C4-2B (cell line): Measurements from ENCODE around the gene SLC39A8.

ENCODE experiments used
- H3K27ac ChIP-seq: fragments of 450-650 bp; 2 replicates; pipeline ENCODE4 v1.5.1; 2017
- CTCF ChIP-seq: fragments of 450-650 bp; conservative IDR thresholded peaks from 2 replicates; pipeline ENCODE4 v1.5.1; 2017; ENCODE audit warnings: mild to moderate bottlenecking
- ZFX ChIP-seq: fragments of 450-650 bp; IDR thresholded peaks from 2 replicates; pipeline ENCODE4 v1.6.1; 2017

Gene SLC39A8

GRCh38 chr4:102350634-102351033 lies 5.4 kb upstream of the SLC39A8 start:
- TF ChIP-seq CTCF (no peak), ZFX (no peak)
- no peak overlapping the region for H3K27ac ChIP-seq

- no peak overlapping the region for H3K27ac ChIP-seq
- TF ChIP-seq ZFX (no peak), CTCF (no peak)
Observed at GRCh38 chr4:102348701-102349100, 3.4 kb upstream of the SLC39A8 start.

GRCh38 chr4:102345795-102346100 lies 466 bp upstream of the SLC39A8 start:
- H3K27ac ChIP-seq, result peak overlapping the region; percentile 99

GRCh38 chr4:102344520-102344953 lies 745 bp downstream of the SLC39A8 start:
- H3K27ac ChIP-seq, result peak overlapping the region; percentile 99
- no peak for TF ChIP-seq CTCF
- TF ChIP-seq ZFX, result peak; percentile 73; the same call in 1 of the 2 replicates

More at GRCh38 chr4:102345795-102346100, 466 bp upstream of the SLC39A8 start:
- TF ChIP-seq ZFX (no peak), CTCF (peak; percentile 61)

GRCh38 chr4:102343964-102344519 lies 1.2 kb downstream of the SLC39A8 start:
- H3K27ac ChIP-seq, result peak overlapping the region; percentile 99
- TF ChIP-seq CTCF, result no peak
- no peak for TF ChIP-seq ZFX

GRCh38 chr4:102342404-102343074 lies 2.7 kb downstream of the SLC39A8 start:
- TF ChIP-seq CTCF, result no peak
- no peak for TF ChIP-seq ZFX
- no peak overlapping the region for H3K27ac ChIP-seq

GRCh38 chr4:102341201-102341600 lies 4.1 kb downstream of the SLC39A8 start:
- TF ChIP-seq CTCF (no peak), ZFX (no peak)
- no peak overlapping the region for H3K27ac ChIP-seq
